HepG2 (cell line): ENCODE data around the gene SPNS3. TPM values are rescaled to one million over a fixed set of nuclear protein-coding genes. Genes with fewer than 3 reads are reported as not detected.

Experiments
- AGO1 ChIP-seq: fragments of 200-400 bp; formaldehyde crosslinking; IDR thresholded peaks from 2 replicates; pipeline ENCODE4 v1.6.1; 2017; ENCODE audit warnings: mild to moderate bottlenecking, low read depth, low read length, moderate library complexity; ENCODE audit not compliant: poor library complexity, severe bottlenecking
- DNMT1 ChIP-seq: sonication (generic); formaldehyde crosslinking; IDR thresholded peaks from 2 replicates; pipeline ENCODE4 v1.5.1; 2020; ENCODE audit warnings: mild to moderate bottlenecking, missing genetic modification reagents
- NFE2L1 ChIP-seq: sonication (generic); formaldehyde crosslinking; IDR thresholded peaks from 2 replicates; pipeline ENCODE4 v1.4.0; 2020; ENCODE audit warnings: missing genetic modification reagents, mild to moderate bottlenecking, borderline replicate concordance
- NFE2L2 ChIP-seq: fragments of 150-350 bp; IDR thresholded peaks from 2 replicates; pipeline ENCODE4 v1.6.1; 2014; ENCODE audit warnings: low read length
- PRDM10 ChIP-seq: sonication (generic); formaldehyde crosslinking; IDR thresholded peaks from 2 replicates; pipeline ENCODE4 v1.4.0; 2020; ENCODE audit warnings: low read depth, missing genetic modification reagents
- SMARCC2 ChIP-seq: fragments of 450-650 bp; IDR thresholded peaks from 2 replicates; pipeline ENCODE4 v1.6.1; 2017; ENCODE audit warnings: antibody characterized with exemption, mild to moderate bottlenecking
- TEAD2 ChIP-seq: sonication (generic); formaldehyde crosslinking; IDR thresholded peaks from 2 replicates; pipeline ENCODE4 v1.9.0; 2021; ENCODE audit warnings: missing genetic modification reagents
- TGIF2 ChIP-seq: IDR thresholded peaks from 2 replicates; pipeline ENCODE4 v1.6.1; 2016; ENCODE audit warnings: control low read depth, missing compliant biosample characterization
- ZBTB26 ChIP-seq: IDR thresholded peaks from 2 replicates; pipeline ENCODE4 v1.6.1; 2016; ENCODE audit warnings: missing compliant biosample characterization, missing genetic modification reagents, borderline replicate concordance
- ZKSCAN5 ChIP-seq: sonication (generic); formaldehyde crosslinking; IDR thresholded peaks from 2 replicates; pipeline ENCODE4 v1.5.1; 2020; ENCODE audit warnings: mild to moderate bottlenecking, missing genetic modification reagents
- ZNF510 ChIP-seq: sonication (generic); formaldehyde crosslinking; IDR thresholded peaks from 2 replicates; pipeline ENCODE4 v1.4.0; 2020; ENCODE audit warnings: low read depth, mild to moderate bottlenecking, missing genetic modification reagents
- ZNF639 ChIP-seq: conservative IDR thresholded peaks from 2 replicates; pipeline ENCODE4 v1.6.1; 2018; ENCODE audit warnings: missing genetic modification reagents
- ZNF670 ChIP-seq: sonication (generic); formaldehyde crosslinking; IDR thresholded peaks from 2 replicates; pipeline ENCODE4 v1.8.0; 2022; ENCODE audit warnings: mild to moderate bottlenecking, missing genetic modification reagents, borderline replicate concordance
- ZNF768 ChIP-seq: sonication (generic); formaldehyde crosslinking; IDR thresholded peaks from 2 replicates; pipeline ENCODE4 v1.4.0; 2020; ENCODE audit warnings: missing genetic modification reagents
- polyA plus RNA-seq, 8 experiments: library from polyadenylated mRNA; depleted of rRNA in 3 of 8; stranded (reverse) in 7 of 8; unstranded in 1 of 8; fragments of >200 nt; fragmentation: Illumina TruSeq in 4 of 8; extraction: Trizol in 4 of 8; gene quantifications; 2 replicates each; pipeline versions ENCODE4 v1.2.1 to v1.2.3, GENCODE V29; 2011 to 2016; ENCODE audit warnings: low read depth in 4 of 8, missing spikeins in 1 of 8, mixed read lengths in 1 of 8; ENCODE audit not compliant: insufficient read depth in 1 of 8
- total RNA-seq, 5 experiments: library from RNA; depleted of rRNA; stranded (reverse); fragments of >200 nt; fragmentation: Illumina TruSeq; extraction: Trizol; gene quantifications; 2 replicates each; pipeline ENCODE4 v1.2.3, GENCODE V29; 2016; ENCODE audit warnings: low read depth in 1 of 5
- TF ChIP-seq, protein P1 (sequence below): sonication (generic); formaldehyde crosslinking; IDR thresholded peaks from 2 replicates; pipeline ENCODE4 v1.4.0; 2020; ENCODE audit warnings: missing genetic modification reagents, borderline replicate concordance
- TF ChIP-seq, protein P2 (sequence below): sonication (generic); formaldehyde crosslinking; IDR thresholded peaks from 2 replicates; pipeline ENCODE4 v1.8.1; 2023; ENCODE audit warnings: mild to moderate bottlenecking, missing genetic modification reagents, borderline replicate concordance

The SPNS3 gene
- total and polyA plus RNA-seq, 2 of the 13 experiments (the other 11 are each of a cell fraction or from before 2014, with no cell fraction given) = not detected

DNA sequence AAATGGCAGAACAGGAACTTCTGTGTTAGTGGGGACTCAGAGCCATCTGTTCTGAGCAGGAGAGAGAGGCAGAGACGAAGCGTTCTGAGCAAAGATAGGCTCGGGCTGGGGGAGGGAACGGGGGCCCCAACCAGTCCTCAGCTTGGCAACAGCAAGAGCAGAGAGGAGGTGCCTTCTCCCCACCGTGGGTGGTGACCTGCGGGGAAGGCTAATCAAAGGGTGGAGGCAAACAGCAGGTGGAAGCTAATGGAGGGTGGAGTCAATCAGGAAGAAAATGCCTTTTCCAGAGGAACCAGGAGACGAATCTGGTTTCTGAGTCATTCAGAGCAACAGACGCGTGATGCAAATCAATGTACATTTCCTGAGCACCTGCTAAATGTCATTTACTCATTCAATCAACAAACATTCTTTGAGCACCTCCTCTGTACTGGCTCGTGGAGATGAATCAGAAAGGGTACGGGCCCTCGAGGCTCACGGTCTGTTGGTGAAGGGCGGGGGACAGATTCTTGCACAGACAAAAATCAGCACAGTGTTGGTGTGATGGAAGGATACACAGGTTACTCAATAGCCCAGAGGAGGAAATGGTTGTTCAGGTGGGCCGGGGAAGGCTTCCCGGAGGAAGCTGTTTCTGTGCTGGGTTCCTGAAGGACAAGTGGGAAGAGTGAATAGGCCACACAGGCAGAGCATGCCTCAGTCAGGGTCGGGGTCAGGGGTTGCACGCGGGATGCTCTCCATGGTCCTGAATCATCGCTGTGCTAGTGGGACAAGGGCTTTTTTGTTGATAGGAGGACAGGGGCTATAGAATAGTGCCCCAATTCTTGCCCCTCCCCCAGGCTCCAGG is 59.2 kb downstream of the SPNS3 start (continued):
- TF ChIP-seq, protein P1, sequence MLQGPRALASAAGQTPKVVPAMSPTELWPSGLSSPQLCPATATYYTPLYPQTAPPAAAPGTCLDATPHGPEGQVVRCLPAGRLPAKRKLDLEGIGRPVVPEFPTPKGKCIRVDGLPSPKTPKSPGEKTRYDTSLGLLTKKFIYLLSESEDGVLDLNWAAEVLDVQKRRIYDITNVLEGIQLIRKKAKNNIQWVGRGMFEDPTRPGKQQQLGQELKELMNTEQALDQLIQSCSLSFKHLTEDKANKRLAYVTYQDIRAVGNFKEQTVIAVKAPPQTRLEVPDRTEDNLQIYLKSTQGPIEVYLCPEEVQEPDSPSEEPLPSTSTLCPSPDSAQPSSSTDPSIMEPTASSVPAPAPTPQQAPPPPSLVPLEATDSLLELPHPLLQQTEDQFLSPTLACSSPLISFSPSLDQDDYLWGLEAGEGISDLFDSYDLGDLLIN (CRISPR knock-in tag) = peak; percentile 52; the same call in 1 of the 2 replicates
- TF ChIP-seq ZNF510 (CRISPR knock-in tag) = no peak
- TF ChIP-seq NFE2L2 = no peak
- TF ChIP-seq ZNF768 (CRISPR knock-in tag) = no peak
- TF ChIP-seq PRDM10 = 0 out of 2 replicates have a peak, but pooled peaks have one; percentile 29
- 0 out of 2 replicates have a peak, but pooled peaks have one; percentile 65 for TF ChIP-seq DNMT1 (CRISPR knock-in tag)
- no peak for TF ChIP-seq AGO1
- TF ChIP-seq ZNF639 (CRISPR knock-in tag) = 0 out of 2 replicates have a peak, but pooled peaks have one; percentile 69
- TF ChIP-seq TGIF2 (CRISPR knock-in tag) = peak; percentile 95
- TF ChIP-seq, protein P2, sequence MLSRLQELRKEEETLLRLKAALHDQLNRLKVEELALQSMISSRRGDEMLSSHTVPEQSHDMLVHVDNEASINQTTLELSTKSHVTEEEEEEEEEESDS (CRISPR knock-in tag) = peak; percentile 59; the same call in 1 of the 2 replicates
- no peak for TF ChIP-seq SMARCC2
- TF ChIP-seq ZBTB26 = peak; percentile 90
- TF ChIP-seq ZKSCAN5 = no peak
- no peak for TF ChIP-seq NFE2L1 (CRISPR knock-in tag)
- TF ChIP-seq ZNF670 (CRISPR knock-in tag) = no peak
- TF ChIP-seq TEAD2 (CRISPR knock-in tag) = 0 out of 2 replicates have a peak, but pooled peaks have one; percentile 56
